Brain pericyte (primary cell): ENCODE measurements around the gene SH3PXD2A.
"Not testable (repeated sequence)": the region's sequence is repeated elsewhere in the genome, so short reads cannot be mapped to it uniquely, and the experiment has no call there.

Experiments
- DNase-seq: peaks from one replicate; pipeline ENCODE4 v3.0.0-alpha.2; 2012; ENCODE audit warnings: low read depth, low spot score

SH3PXD2A gene

DNA sequence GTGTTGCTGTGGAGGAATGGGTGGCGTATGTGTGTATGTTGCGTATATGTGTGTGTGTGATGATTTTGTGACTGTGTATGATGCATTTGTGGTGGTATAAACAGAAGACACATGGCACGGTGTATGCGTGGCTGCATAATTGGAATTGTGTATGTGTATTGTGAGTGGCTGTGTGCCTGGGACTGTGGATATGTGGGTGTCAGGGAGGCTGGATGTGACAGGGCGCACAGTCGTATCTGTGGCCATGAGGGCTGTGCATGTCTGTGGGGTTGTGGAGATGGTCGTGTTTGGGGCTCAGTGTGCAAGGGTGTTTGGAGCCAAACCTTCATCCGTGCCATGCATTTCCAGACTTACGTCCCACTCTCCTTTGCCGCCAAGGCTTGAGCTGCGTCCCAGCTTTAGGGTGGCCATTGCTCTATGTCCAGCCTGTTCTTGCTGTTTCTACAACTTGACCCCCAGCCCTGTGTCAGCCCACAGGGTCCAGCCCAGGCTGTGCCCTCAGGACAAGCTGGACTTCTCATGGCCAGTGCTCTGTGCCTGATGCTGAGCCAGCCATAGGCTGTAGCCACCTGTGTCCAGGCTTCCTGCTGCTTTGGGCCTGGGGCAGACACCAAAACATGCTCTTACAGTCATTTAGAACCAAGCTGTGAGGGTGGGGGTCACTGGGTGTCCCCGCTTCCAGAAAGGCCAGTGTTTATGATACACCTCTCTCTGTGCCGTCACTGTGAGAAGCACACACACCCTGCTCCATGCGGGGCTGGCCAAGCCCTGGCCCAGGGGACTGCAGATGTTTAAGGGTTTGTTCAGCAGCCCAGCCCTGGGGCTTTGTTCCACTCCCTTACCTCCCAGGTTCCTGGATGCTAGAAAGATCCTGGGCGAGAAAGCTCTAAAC is 234.2 kb downstream of the SH3PXD2A start:
- DNase-seq, result no peak

DNA sequence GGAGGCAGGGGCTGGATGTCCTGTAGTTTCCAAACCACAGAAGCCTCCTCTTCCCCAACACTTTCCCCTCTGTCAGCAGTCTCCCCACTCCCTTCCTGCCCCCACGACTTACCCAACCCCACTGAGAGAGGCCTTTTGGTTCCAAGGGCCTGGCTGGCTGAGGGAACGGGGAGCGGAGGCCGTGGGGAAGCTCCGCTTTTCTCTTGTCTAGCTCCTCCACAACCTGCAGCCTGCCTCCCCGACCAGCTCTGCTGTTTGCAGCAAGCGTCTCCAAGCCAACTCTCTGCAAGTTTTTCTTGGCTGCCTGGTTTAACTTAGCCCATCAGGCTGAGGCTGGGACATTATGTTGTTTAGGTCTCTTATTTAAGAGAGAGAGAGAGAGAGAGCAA is 235.0 kb downstream of the SH3PXD2A start:
- no peak for DNase-seq

DNA sequence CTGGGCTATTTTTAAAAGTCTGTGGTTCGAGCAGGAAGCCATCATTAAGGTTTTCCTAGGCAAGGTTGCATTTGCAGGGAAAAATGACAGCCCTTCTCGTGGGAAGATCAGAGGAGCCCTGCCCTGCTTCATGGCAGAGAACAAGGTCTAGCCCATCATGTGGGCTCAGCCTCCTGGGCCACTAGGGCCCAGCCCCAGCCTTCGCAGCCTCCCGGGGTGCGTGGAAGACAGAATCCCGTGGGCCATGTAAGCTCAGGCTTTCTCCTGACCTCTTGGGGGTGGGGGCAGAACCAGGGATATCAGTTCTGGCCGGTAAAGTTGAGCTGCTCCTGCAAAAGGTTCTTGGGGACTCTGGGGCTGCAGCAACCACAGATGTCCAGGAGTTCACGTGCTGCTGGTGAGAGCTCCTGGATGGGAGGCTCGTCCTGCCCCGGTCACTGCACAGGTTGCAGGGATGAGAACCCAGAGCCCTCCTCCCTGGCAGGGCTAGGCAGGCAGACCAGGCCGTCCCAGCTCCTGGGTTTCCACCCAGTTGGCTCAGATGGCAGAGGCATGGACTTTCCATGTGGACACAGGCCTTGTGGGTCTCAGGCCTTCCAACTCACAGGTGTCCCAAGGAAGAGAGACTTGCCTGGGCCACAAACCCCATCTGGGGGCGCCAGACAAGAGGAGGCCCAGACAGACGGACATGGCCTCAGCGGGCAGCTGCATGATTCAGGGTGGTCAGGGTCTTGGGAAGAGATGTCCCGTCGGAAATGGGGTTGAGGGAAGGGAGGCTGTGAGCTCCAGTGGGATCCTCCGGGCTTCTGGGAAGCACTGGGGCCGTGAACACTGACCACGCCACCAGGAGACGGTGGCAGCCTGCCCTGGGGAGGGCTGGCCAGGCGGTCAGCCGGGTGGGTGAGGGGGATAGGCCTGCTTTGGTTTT is 235.7 kb downstream of the SH3PXD2A start:
- no peak for DNase-seq

DNA sequence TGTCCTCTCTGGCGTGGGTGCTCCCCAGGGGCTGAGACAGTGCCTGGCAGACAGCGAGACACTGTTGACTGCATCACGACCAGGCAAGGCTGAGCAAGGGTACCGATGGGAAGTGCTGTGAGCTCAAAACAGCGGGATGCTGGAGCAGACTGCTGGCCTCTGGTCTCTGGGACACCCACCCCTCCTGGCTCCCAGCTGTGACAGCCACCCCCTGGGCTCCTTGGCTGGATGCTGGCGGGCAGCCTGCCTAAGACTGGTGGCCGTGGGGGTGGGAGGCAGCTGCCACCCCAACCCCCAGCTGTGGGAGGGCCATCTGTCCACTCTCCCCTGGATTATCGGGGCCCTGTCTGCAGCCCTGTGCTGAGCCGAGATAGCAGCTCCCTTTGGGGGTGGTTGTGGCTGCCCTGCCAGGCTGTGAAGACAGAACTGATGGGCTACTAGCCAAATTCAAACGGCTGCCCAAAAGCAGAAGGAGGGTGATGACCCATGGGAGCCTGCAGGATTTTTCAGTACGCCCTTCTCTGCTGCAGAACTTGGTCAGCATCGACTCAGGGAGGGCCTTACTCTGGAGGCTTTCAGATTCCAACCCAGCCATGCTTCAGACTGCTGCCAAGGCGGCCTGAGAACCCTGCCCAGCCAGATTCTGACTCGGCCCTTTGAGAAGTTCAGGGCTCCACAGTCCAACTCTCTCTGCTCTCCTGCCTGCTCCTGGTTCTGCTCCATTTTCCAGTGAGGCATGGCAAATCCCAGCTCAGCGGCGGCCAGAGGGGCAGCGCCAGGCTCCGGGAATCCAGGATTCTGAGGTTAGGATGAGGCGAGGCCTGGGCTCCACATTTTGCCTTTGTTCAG is 236.6 kb downstream of the SH3PXD2A start:
- no peak for DNase-seq

DNA sequence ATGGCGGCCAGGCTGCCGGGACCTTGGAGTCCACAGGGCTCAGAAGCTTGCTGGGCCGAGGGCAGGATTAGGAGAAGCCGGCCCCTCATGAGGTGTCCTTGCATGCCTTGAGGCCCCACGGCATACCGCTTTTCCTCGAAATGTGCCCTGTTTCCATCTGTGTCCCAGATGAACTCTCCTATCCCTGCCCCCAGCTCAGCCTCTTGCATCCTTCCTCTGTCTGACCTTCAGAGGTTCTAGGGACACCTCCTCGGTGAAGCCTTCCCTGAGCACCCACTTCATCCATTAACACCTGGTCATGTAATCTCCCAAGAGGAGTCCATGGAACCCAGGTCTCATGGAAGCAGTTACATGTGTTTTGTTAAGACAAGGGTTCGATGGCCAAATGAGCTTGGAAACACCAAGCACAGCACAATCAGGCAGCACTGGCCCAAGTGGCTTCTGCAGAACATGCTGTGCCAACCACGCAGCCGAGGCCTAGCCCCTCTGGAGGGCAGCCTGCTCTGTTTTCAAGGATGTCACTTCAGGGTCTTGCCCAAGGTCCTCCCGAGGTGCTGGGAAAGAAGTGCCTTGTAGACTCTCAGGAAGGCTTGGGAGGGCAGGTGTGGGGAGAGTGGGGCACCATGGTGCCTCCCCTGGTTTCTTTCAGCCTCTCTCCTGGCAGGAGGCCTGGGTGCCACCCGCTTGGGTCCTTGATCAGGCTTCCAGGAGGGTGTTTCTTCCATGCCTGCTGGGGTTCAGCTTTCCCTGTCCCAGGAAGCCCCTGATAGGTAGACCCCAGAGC is 237.6 kb downstream of the SH3PXD2A start:
- no peak for DNase-seq

DNA sequence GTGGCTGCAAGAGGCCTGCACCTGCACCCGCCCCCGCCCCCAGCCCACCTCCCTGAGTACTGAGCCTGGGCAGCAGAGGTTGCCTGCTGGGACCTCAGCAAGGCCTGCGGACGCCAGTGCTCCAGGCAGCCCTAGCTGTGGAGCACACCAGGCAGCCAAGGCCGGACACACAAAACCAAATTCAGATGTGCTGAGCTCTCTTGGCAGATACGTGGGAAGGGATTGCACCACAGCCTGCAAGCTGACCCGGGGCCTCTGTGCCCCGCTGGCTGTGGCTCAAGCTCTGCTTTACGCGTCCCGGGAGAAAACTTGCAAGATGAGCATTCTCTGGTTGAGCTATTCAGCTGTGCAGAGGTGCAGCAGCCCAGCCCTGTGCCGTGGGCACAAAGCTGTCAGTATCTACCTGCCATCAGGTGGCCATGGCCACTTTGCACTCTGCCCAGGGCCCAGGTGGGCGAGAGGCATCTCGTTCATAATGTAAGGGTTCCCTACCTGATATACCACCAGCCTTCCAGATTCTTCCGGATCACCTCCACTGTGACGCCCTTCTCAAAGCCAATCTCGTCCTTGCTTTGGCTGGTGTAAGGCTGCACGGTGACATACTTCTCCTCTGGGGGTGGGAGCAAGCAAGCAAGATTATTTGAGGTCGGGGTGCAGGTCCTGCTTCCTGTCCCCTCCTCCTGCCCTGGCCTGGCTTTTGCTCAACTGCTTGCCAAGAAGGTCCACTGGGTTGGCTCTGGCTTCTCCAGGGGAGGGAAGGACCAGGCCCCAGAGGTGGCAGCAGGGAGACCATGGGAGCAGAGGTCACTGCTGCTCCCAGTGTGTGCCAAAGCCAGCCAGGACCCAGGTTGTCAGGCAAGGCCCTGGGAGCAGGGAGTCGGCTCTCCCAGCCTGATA is 238.4 kb downstream of the SH3PXD2A start:
- peak; percentile 73 for DNase-seq

DNA sequence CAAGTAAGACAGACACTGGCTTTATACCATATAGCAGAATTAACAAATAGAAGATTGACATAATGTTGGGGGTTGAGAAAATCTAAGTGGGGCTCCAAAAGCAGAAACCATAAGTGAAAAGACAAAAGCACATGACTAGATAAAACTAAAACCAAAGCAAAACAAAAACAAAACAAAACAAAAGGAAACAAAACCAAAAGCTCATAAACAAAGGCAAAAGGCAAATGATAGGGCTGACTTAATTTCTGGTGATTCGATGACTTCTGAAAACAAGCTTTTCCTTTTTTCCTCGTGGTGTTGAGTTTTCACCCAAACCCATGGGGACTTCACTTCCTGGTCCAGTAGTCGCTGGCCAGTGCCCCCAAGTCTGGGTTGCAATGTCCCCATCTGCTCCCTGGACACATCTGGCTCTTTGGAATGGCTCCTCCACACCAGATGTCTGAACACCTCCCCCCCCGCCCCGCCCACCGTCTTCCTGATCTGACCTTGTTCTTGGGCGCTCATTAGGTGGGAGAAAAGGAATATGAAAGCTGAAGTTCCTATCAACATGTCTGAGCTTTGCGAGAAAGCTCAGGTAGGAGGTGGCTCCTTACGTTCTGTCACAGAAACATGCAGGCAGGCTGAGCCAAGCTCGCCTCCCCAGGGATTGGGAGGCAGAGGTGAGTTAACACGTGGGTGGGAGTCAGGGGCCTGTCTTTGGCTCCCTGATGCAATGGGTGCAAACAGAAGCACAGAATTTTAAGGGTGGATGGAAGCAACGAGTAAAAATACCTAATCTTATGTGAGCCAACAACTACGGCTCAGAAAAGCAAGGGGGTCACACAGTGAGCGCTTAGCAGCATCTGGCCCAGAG is 240.8 kb downstream of the SH3PXD2A start:
- DNase-seq, result no peak

DNA sequence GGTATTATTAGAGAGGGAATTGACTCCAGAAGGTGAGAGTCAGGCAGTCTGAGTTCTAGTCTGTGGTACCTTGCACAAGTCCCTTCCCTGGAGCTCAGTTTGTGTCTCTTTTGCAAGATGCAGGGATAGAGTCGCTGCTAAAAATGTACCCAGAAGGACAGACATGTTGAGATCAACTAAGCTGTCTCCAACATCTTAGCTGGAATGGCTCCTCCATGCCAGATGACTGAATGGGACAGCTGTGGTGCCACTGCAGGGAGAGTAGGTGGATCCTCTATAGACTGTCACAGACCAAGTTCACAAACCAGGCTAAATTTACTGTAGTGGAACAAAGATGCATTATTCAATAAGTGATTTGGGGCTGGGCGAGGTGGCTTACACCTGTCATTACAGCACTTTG is 241.8 kb downstream of the SH3PXD2A start:
- no peak for DNase-seq

DNA sequence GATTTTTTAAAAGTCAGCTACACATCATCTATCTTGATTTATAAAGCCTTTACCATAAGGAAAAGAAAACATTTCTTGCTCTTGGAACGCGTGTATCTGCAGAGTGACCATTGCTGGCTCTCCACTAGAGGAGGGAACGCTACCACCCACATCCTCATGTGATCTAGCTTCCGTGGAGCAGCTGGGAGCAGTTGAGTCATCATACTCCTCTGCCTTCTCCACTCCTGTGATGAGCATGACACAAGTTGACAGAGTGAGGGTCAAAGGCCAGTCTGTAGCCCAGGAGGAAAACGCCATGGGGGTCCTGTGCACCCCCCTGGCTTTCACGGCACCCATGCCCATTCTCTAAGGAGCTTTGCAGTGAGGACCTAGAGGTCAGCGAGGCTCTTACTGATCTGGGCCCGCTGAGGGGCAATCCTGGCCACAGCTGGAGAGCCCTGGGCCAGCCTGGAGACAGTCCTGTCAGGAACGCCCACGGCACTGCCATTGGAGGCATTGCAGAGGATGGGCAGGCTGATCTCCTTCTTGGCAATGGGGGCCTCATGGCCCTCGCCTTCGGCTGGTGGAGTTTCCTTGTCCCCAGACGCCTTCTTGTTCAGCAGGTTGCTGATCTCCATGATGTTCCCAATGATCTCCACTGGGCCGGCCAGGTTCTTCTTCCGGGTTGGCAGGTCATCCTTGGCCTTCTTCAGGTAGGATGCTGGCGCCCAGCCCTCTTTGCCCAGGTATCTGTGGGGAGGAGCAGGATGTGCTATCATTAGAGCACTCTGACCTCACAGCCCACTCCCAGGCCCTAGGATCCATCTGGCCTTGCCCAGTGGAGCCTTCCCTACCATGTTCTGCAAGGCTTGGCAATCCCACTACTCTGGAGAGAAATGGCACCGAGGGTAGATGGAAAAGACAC is 242.7 kb downstream of the SH3PXD2A start:
- DNase-seq, result peak; percentile 48

DNA sequence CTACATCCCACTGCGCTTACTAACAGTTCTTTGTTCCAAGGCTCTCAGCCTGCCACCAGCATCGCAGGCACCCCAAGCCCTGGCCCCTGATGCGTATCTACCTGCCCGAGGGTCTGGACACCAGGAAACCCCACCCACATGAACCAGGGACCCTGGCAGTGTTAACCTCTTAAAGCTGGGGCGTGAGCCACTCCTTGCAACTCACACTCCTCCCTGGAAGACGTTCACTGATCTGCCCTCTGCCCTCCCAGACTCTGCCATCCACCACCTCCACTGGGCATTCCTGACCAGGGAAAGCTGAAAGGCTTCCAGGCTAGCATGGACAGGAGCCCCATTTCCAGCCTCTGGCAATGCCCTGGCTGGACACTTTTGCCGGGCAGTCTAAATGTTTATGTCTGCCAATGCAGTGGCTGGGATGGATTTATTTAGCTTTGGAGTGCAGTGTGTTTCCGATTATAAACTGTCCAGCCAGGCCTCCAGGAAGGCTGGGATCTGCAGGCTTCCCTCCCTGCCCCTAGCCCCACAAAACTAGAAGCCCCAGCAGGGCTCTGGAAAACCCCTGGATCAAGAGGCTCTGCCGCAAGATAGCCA is 244.4 kb downstream of the SH3PXD2A start:
- DNase-seq, result no peak

DNA sequence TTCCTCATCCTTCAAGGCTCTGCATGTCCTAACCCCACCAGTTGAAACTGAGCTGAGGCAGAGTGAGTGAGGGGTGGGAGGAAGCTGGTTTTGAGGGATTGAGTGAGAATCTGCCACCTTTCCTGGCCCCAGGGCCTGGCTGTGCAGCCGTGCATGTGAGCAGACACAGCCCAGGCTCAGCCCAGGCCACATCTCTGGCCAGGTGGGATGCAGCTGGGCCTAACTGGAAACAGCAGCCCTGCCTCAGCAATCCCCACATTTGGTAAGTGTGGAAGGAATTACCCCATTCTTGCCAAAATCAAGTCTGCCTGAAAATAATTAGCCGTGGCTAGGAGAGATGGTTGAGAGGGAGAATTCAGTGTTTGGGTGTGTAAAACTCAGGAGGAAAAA is 245.3 kb downstream of the SH3PXD2A start:
- DNase-seq, result no peak

DNA sequence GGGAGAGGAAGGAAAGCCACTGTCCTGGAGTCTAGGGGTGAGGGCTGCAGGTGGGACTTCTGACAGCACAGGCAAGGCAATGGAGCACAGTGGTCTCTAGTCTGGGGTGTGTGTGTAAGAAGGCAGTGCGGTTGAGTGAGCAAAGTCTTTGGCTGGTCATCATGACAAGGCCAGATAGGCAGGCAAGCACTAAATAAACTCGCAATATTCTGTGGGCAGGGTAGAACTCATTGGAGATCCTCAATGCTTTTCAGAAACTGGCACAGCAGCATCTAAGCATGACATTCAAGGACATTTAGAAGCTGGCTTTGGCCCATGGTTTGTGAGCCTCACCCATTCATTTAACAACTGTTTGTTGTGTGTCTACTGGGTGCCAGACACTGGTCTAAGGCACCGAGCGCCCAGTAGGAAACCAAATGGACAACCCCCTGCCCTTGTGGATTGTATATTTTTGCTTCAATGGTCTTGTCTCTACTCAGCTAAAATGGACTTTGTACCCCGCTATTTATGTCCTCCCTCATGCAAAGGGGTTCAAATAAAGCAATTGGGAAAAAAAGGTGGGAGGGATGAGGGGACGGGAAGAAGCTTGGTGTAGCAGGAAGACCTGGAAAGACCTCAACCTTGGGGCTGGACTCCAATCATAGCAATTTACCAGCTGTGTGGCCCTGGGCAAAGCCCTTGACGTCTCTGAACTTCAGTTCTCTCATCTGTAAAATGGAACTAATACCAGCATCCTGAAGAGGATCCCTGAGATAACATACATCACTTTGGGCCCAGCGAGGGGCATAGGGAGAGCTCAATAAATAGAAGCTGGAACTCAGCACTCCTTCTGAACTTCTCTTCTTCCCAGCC is 245.9 kb downstream of the SH3PXD2A start:
- DNase-seq, result no peak

DNA sequence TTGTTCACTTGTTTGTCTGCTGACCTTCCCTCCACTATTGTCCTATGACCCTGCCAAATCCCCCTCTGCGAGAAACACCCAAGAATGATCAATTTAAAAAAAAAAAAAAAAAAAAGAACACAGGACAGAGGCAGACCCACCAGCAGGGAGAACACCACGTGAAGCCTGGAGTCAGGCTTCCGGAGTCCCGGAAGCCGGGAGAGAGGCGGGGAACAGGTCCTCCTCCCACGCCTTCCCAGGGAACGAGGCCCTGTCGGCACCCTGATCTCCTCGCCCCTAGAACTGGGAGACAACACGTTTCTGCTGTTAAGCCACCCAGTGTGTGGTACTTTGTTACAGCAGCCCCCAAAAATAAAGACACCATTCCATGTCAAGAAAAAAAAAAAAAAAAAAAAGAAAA is 247.3 kb downstream of the SH3PXD2A start:
- not testable (repeated sequence) for DNase-seq

DNA sequence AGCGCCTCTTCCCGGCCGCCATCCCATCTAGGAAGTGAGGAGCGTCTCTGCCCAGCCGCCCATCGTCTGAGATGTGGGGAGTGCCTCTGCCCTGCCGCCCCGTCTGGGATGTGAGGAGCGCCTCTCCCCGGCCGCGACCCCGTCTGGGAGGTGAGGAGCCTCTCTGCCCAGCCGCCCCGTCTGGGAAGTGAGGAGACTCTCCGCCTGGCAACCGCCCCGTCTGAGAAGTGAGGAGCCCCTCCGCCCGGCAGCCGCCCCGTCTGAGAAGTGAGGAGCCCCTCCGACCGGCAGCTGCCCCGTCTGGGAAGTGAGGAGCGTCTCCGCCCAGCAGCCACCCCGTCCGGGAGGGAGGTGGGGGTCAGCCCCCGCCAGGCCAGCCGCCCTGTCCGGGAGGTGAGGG is 248.3 kb downstream of the SH3PXD2A start:
- not testable (repeated sequence) for DNase-seq

DNA sequence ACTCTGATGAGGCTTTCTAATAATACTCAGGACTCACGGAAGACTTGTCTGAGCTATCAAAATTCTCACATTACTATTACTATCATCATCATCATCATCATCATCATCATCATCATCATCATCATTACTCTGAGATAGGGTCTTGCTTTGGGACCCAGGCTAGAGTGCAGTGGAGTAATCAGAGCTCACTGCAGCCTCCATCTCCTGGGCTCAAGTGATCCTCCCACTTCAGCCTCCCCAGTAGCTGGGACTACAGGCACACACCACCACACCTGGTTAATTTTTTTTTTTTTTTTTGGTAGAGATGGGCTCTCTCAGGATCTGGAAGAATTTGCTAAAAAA is 249.3 kb downstream of the SH3PXD2A start:
- DNase-seq, result not testable (repeated sequence)

DNA sequence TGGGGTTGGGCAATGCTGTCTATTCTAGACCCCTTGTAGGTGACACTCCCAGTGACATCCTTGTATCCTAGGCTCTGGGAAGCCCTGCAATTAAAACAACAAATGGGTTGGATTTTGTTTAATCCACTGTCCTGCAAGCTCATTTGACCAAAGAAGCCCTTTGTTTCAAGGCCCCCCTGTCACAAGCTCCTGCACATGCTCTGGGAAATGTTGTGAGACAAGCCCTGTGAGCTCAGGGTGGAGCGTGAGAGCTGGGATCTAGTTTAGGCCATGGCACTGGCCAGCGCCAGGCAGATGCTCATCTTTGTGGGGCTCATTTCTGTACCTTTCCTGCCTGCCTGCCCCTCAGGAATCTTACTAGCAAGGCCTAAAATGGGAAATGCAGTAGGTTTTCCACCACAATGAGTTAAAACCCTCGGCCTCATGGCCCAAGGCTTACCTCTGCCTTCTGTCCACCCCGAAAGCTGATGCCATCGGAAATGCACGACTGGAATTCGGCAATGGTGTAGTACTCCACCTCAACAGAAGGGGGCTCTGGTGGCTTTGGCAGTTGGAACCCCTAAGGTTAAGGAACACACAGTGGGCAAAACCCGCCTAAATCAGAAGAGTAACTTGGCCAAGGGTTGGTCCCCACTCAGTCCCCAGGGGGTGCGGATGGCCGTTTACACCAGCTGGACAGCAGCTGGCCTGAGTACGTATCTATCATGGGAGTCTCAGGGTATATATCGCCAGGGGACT is 249.8 kb downstream of the SH3PXD2A start:
- DNase-seq, result no peak
